Astrocyte (in vitro differentiated cells and primary cell): ENCODE results near the gene ZBTB16.

Experiments
- CTCF ChIP-seq: IDR thresholded peaks from 2 replicates; pipeline ENCODE4 v1.5.1; 2011; ENCODE audit warnings: low read depth, mild to moderate bottlenecking, inconsistent platforms, low read length, moderate library complexity; ENCODE audit not compliant: insufficient read depth
- EZH2 ChIP-seq: IDR thresholded peaks from 2 replicates; pipeline ENCODE4 v1.6.1; 2012; ENCODE audit warnings: mild to moderate bottlenecking, low read length, inconsistent platforms; ENCODE audit not compliant: insufficient read depth

GRCh38 chr11:114250180-114250579 lies 190.7 kb downstream of the ZBTB16 start:
- TF ChIP-seq CTCF (no peak), EZH2 (no peak)
